Activated CD4-positive, alpha-beta T cell treated with anti-CD3 and anti-CD28 coated beads, Interleukin-2, amount 50 U/mL, for 24 hours (primary cell): ENCODE results near the gene NOCT.
"Not testable (repeated sequence)": the region's sequence is repeated elsewhere in the genome, so short reads cannot be mapped to it uniquely, and the experiment has no call there.

Experiments
- DNase-seq, 2 donors: peaks; one replicate each; pipeline ENCODE4 v3.0.0-alpha.2; 2020; ENCODE audit warnings: low read depth in 1 of 2, low spot score in 1 of 2

Gene NOCT, protein sequence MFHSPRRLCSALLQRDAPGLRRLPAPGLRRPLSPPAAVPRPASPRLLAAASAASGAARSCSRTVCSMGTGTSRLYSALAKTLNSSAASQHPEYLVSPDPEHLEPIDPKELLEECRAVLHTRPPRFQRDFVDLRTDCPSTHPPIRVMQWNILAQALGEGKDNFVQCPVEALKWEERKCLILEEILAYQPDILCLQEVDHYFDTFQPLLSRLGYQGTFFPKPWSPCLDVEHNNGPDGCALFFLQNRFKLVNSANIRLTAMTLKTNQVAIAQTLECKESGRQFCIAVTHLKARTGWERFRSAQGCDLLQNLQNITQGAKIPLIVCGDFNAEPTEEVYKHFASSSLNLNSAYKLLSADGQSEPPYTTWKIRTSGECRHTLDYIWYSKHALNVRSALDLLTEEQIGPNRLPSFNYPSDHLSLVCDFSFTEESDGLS

DNA sequence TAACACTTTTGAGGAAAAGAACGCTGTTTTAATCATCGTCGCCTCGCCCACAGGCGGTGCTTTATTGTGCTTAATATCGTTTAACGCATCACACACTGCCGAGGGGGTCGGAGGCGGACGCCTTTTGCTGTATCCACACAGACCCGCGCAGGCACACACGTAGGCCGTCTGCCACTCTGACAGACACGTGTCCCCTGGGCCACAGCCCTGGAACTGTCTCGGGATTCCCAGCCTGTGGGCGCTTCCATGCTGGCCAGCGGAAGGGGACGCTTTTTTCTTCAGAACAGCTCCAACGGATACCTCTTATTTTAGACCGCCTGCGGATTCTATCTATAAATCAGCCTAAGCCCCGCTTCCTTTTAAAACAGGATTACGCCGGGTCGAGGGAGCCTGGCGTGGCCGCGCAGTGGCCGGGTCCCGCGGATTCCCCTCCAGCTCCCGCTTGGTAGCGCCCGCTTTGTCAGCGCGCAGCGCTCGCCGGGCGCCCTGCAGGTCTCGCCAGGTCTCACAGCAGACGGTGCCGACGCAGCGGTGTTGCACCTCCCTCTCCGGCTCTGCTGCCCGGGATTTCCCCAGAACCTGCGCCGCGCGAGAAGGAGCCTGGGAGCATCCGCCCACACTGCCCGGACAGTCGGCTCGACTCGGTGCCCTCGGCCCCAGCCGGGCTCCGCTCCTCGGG lies at the start of gene NOCT:
TSS of gene NOCT (plus strand) at position 513 of the 679 bp plus-strand sequence. CDS start 201 bp downstream, outside the sequence.
- peak; percentile 83 to 92 for DNase-seq

- DNase-seq, result no peak
Observed at GRCh38 chr4:138967313-138967712, 48.3 kb upstream of the NOCT start.

DNA sequence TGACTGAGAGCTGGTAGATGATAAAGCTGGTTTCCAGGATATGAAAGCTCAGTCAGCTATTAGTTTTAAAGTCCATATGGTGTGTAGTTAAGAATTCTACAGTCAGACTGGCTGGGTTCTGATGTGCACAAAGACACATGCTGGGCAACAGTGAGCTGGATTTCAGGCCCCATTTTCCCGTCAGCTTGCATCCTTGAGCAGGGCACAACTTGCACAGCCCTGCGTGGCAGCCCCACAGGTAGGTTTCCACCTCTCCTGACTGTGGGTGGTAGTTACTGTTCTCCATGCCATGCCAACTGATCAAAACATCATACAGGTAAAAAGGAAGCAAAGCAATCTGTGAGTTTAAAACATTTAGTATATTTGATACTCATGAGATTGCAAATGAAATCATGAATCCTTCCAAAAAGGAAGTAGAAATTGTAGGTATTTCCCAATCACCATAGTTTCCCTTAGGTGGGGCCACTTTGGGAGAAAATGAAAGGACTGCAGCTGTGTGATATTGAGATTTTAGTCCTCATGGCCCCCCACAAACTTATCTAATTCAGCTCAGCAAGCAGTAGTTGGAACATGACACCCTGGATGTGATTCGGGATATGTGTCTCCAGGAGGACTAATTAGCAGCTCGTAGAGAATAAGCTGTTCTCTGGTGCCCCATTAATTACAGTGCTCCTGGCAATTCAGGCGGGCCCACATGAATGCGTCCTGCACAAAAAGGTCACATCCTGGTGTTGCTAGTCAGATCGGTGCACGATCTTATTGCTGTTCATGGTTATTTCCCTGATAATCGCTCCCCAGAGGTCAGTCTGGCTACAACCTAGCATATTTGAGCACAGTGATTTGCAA lies 42.4 kb upstream of the NOCT start:
- DNase-seq, result no peak

- DNase-seq, result no peak
Observed at GRCh38 chr4:138975225-138975624, 40.4 kb upstream of the NOCT start.

DNA sequence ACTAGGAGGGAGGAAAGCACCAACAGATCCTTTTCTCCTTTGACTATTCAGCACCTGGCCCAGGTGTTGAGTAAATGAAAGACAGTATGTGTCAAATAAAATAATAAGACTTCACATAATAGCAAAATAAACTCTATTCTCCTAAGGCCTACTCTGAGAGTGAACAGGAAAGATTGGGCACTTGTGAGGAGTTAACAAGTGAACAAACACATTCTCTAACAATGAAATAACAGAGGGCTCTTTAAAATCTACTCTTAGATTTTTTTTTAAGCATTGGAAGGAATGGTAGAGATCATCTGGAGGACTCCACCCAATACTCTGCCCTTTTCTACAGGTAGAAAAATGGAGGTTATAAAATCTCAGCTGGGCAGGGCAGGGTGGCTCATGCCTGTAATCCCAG lies 39.1 kb upstream of the NOCT start:
- no peak for DNase-seq

- DNase-seq, result no peak
Observed at GRCh38 chr4:138977524-138977923, 38.1 kb upstream of the NOCT start.

DNA sequence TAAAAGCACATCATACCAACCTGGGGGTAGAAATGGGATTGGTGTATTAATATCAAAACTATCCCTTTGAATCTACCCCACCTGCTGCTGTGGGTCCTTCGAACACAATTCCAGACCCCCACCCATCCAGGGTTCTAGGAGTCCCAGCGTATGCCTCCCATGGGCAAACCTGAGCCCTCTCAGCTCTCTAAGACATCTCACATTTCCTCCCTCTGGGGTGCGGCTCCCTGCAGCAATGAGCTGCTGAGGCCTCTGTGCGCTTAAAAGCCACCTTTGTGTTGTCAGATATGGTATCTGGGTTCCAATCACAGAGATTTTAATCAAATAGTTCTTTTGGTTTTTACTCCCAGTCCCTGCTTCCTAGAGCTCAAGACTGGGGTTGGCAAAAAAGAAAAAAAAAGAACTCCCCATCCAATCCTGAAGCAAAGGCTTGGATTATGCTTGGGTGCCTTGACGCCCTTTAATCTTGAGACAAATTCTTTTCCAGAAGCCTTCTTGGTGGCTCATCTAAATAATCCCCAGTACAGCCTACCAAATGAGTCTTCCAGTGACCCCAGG lies 37.5 kb upstream of the NOCT start:
- DNase-seq, result no peak

DNA sequence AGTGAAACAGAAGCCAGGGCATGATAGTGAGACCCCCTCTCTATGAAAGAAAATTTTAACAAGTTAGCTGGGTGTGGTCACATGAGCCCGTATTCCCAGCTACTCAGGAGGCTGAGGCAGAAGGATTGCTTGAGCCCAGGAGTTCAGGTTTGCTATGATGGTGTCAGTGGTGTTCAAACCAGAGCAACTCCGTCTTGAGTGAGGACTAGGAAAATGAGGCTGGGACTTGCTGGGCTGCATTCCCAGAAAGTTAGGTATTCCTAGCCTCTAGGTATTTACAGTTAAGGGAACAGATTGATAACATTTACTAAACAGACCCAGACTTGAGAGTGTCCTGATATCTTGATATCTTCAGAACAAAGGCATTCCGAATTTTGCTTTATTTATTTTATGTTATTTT lies 37.0 kb upstream of the NOCT start:
- DNase-seq, result no peak

DNA sequence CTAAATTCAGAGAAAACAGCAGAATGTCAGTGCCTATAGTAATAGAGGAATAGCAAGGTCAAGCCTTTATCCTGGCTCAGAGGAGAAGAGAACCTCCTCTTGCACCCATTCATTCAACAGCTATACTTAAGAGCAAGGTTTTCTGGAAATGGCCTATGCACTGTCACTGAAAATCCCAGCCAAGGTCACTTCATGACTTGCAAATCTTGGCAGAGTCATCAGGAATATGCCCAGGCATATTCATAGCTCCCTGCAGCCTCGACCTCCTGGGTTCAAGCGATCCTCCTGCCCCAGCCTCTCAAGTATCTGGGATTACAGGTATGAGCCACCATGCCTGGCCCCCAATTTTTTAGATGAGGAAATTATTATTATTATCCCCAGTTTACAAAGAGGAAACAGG lies 35.8 kb upstream of the NOCT start:
- no peak for DNase-seq

DNA sequence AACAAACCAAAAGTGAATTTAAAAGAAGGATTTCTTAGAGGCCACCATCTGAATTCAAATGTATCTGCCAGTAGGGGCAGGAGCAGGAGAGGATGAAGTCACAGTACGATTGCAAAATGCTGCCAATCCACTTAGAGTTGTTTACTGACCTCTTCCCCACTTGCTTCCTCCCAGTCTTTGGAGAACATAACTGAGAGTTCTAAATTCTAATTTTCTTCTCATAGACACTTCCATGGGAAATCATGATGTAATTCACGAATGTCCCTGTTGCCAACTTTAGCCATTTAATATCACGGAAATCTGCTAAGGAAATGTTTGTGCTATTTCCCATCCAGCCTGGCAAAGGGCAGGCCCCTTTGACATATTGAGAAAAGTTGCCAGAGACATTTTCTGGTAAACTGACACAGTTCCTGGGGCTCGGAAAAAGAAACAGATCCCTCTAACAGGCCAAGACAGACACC lies 33.6 kb upstream of the NOCT start:
- no peak for DNase-seq

DNA sequence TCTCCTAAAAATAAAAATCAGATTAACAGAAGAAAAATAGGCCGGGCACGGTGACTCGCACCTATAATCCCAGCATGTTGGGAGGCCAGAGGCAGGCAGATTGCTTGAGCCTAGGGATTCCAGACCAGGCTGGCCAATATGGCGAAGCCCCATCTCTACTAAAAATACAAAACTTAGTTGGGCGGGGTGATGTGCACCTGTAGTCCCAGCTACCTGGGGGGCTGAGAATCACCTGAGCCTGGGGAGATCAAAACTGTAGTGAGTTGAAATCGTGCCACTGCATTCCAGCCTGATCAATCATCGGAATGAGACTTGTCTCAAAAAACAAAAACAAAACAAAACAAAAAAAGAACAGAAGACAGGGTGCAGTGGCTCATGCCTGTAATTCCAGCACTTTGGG lies 32.8 kb upstream of the NOCT start:
- no peak for DNase-seq

DNA sequence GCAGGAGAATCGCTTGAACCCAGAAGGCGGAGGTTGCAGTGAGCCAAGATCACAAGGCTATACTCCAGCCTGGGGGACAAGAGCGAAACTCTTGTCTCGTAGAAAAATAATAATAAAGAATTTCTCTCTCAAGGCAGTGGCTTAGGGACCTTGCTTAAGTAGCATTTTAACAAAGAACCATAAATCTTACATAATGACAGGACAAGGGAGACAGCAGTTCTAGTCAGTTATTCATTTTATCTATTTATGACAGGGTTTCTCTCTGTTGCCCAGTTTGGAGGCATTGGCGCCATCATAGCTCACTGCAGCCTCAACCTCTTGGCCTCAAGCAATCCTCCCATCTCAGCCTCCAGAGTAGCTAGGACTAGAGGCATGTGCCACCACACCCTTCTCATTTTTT lies 31.9 kb upstream of the NOCT start:
- no peak for DNase-seq

DNA sequence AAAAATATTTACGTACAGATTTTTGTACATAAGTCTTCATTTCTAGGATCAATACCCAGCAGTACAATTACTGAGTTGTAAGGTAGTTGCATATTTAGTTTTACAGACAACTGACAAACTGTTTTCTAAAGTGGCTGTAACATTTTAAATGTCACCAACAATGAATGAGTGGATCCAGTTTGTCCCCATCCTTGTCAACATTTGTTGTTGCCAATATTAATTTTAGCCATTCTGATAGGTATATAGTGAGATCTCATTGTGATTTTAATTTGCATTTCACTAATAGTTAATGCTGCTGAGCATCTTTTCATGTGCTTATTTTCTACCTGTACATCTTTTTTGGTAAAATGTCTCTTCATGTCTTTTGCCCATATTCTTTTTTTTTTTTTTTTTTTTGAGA lies 30.9 kb upstream of the NOCT start:
- no peak for DNase-seq

- no peak for DNase-seq
Observed at GRCh38 chr4:138992676-138993075, 22.9 kb upstream of the NOCT start.

DNA sequence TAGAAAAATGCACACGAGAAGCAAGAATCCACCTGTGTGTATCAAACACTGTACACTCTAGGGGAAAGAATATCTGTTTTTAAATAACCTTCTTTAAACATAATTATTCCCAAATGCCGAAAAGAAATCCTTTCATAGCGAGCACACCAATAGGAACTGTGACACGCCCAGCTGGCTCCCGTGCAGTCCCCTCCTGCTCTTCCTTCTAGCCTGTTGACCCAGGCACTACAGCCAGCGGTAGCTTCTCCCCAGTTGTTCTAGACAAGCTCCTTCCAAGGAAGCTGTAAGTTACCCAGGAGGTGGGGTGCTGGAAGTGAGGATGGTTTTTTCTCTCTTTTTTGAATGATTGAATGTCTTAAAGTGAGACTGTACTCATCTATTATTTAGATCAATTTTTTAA lies 19.5 kb upstream of the NOCT start:
- no peak for DNase-seq

DNA sequence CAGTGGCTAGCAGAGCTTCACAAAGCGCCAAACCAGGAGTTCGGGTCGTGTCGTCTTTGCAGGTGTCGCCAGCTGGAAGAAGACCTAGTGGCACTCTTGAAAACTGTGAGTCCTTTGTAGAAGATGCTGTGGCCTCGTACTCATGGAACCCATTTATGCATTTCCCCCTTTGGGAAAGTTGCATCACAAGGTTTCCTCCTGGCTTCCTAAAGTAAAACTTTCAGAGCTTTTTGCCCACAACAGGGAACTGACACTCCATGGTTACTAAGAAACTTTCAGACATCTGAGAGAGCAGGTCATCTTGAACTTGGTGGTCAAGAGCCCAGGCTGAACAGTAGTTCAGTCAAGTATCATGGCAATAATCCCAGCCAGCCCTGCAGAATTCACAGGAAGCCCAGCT lies 15.9 kb upstream of the NOCT start:
- no peak for DNase-seq

- DNase-seq, result not testable (repeated sequence)
Observed at GRCh38 chr4:139000134-139000533, 15.4 kb upstream of the NOCT start.

DNA sequence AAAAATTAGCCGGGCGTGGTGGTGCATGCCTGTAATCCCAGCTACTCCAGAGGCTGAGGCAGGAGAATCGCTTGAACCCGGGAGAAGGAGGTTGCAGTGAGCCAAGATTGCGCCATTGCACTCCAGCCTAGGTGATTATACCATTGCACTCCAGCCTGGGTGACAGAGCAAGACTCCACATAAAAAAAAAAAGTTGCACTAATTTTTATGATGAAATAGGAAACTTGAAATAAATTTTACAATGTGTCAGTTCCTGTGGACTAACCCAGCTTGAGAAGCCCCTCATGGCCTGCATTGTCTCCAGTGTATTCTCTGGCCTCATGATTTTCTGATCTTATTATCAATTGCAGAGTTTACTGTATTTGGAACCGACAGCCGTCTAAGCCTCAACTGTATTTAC lies 14.2 kb upstream of the NOCT start:
- DNase-seq, result not testable (repeated sequence)

DNA sequence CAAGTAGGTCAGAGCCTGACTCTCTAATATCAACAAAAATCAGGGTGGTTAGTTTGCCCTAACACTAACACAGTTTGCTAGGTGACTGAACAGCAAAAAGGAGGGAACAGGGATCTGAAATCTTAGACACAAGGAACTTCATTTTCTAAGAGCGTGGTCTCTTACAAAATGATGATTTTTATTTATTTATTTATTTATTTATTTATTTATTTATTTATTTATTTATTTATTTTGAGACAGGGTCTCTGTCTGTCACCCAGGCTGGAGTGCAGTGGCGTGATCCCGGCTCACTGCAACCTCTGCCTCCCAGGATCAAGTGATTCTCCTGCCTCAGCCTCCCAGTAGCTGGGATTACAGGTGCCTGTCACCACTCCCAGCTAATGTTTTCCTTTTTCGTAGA lies 11.9 kb upstream of the NOCT start:
- not testable (repeated sequence) for DNase-seq

- no peak for DNase-seq
Observed at GRCh38 chr4:139005774-139006173, 9.8 kb upstream of the NOCT start.

DNA sequence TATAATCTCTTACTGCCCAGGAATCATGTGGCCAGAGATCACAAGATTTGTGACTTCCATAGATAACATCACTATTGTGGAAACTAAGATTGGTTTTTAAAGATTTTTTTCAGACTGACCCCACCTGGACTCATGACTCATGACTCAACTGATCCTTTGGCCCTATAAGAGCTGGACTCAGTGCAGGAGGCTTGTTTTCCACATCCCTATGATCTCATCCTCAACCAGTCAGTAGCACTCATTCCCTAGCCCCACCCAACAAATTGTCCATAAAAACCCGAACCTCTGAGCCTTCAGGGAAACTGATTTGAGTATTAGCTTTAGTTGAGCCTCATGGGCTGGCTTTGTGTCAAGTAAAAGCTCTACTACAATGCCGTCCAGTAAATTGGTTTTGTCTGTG lies 7.9 kb upstream of the NOCT start:
- DNase-seq, result no peak
